T-helper 17 cell (primary cell): ENCODE measurements around the gene TCF7. TPM values are rescaled to one million over a fixed set of nuclear protein-coding genes. Genes with fewer than 3 reads are reported as not detected.

Experiments
- ATAC-seq: fragments of 150-1000 bp; cut with Tn5 transposase; 2 replicates; pipeline ENCODE4 v1.10.0; 2021; ENCODE audit warnings: mild to moderate bottlenecking, moderate library complexity
- DNase-seq, 3 donors: peaks; one replicate each; pipeline versions ENCODE4 v3.0.0 to v3.0.0-alpha.2; 2020 to 2021
- H3K9me3 ChIP-seq: one replicate; pipeline ENCODE4 v1.7.0; 2013; ENCODE audit warnings: low read length, mild to moderate bottlenecking; ENCODE audit not compliant: control insufficient read depth, poor library complexity, severe bottlenecking
- H3K27ac Mint-ChIP-seq: one replicate; pipeline ENCODE4 v1.8.0; 2022; ENCODE audit warnings: mild to moderate bottlenecking, moderate library complexity, mixed read lengths
- H3K27me3 Mint-ChIP-seq: one replicate; pipeline ENCODE4 v1.8.0; 2022; ENCODE audit warnings: mixed read lengths
- H3K36me3 Mint-ChIP-seq: one replicate; pipeline ENCODE4 v1.8.0; 2022; ENCODE audit warnings: low read depth, mixed read lengths
- H3K4me1 Mint-ChIP-seq: one replicate; pipeline ENCODE4 v1.8.0; 2022; ENCODE audit warnings: mild to moderate bottlenecking, mixed read lengths
- H3K4me3 Mint-ChIP-seq: one replicate; pipeline ENCODE4 v1.8.0; 2022; ENCODE audit warnings: mild to moderate bottlenecking, moderate library complexity, mixed read lengths
- total RNA-seq, 4 donors: library from RNA in 2 of 4; stranded (reverse) in 2 of 4; gene quantifications; one replicate each; pipeline ENCODE4 v1.2.3 and lab custom pipeline; 2022 to 2026

The TCF7 gene
- total RNA-seq, 2 donors from 2014 or later: 308 to 405 TPM

GRCh38 chr5:134123360-134123759, 8.9 kb downstream of the TCF7 start:
- Mint-ChIP-seq H3K27me3 (no peaks in the 10 kb centered on the region), H3K27ac (peak overlapping the region; percentile 100), H3K4me1 (peaks cover 77% of the 10 kb centered on the region), H3K4me3 (peak overlapping the region; percentile 98), H3K36me3 (peaks cover 19% of the 10 kb centered on the region)
- ATAC-seq (no peak), DNase-seq (no peak)
- no peaks in the 10 kb centered on the region for H3K9me3 ChIP-seq

- Mint-ChIP-seq H3K27me3 (no peaks in the 10 kb centered on the region), H3K36me3 (peaks cover 18% of the 10 kb centered on the region), H3K4me1 (peaks cover 80% of the 10 kb centered on the region), H3K4me3 (peak overlapping the region; percentile 90), H3K27ac (peak overlapping the region; percentile 100)
- DNase-seq (peak in 1 of 3 donors; percentile 57), ATAC-seq (peak; percentile 30)
- no peaks in the 10 kb centered on the region for H3K9me3 ChIP-seq
These were observed 10.0 kb downstream of the TCF7 start for GRCh38 chr5:134124289-134125038.

- peak overlapping the region; percentile 90 for H3K4me3 Mint-ChIP-seq
- H3K27me3 Mint-ChIP-seq: no peaks in the 10 kb centered on the region
- ATAC-seq (no peak), DNase-seq (no peak)
- H3K4me1 Mint-ChIP-seq: peaks cover 79% of the 10 kb centered on the region
- H3K36me3 Mint-ChIP-seq: peaks cover 12% of the 10 kb centered on the region
- no peaks in the 10 kb centered on the region for H3K9me3 ChIP-seq
- H3K27ac Mint-ChIP-seq: peak overlapping the region; percentile 100
These were observed 10.8 kb downstream of the TCF7 start for GRCh38 chr5:134125039-134126015.

GRCh38 chr5:134127376-134127861, 12.9 kb downstream of the TCF7 start:
- peak overlapping the region; percentile 100 for H3K27ac Mint-ChIP-seq
- ATAC-seq: peak; percentile 14
- H3K4me3 Mint-ChIP-seq: peak overlapping the region; percentile 90
- H3K4me1 Mint-ChIP-seq: peaks cover 77% of the 10 kb centered on the region
- no peaks in the 10 kb centered on the region for H3K27me3 Mint-ChIP-seq
- DNase-seq: peak in 1 of 3 donors; percentile 60
- H3K9me3 ChIP-seq: no peaks in the 10 kb centered on the region
- peaks cover 12% of the 10 kb centered on the region for H3K36me3 Mint-ChIP-seq

GRCh38 chr5:134127988-134128647, 13.6 kb downstream of the TCF7 start:
- Mint-ChIP-seq H3K27me3 (no peaks in the 10 kb centered on the region), H3K4me1 (peaks cover 78% of the 10 kb centered on the region), H3K36me3 (peaks cover 16% of the 10 kb centered on the region), H3K4me3 (peak overlapping the region; percentile 90), H3K27ac (peak overlapping the region; percentile 100)
- no peaks in the 10 kb centered on the region for H3K9me3 ChIP-seq
- no peak for DNase-seq
- no peak for ATAC-seq

GRCh38 chr5:134128648-134128995, 14.1 kb downstream of the TCF7 start:
- Mint-ChIP-seq H3K36me3 (peaks cover 11% of the 10 kb centered on the region), H3K4me1 (peaks cover 77% of the 10 kb centered on the region), H3K27me3 (no peaks in the 10 kb centered on the region), H3K4me3 (peak overlapping the region; percentile 90), H3K27ac (peak overlapping the region; percentile 100)
- ATAC-seq (no peak), DNase-seq (no peak)
- H3K9me3 ChIP-seq: no peaks in the 10 kb centered on the region

GRCh38 chr5:134129411-134130238, 15.1 kb downstream of the TCF7 start:
- peaks cover 11% of the 10 kb centered on the region for H3K36me3 Mint-ChIP-seq
- peak overlapping the region; percentile 90 for H3K4me3 Mint-ChIP-seq
- peaks cover 80% of the 10 kb centered on the region for H3K4me1 Mint-ChIP-seq
- peak; percentile 7 for ATAC-seq
- no peaks in the 10 kb centered on the region for H3K9me3 ChIP-seq
- H3K27me3 Mint-ChIP-seq: no peaks in the 10 kb centered on the region
- DNase-seq: no peak
- peak overlapping the region; percentile 100 for H3K27ac Mint-ChIP-seq

- no peaks in the 10 kb centered on the region for H3K9me3 ChIP-seq
- peak overlapping the region; percentile 100 for H3K27ac Mint-ChIP-seq
- H3K4me3 Mint-ChIP-seq: peak overlapping the region; percentile 90
- H3K27me3 Mint-ChIP-seq: no peaks in the 10 kb centered on the region
- peaks cover 84% of the 10 kb centered on the region for H3K4me1 Mint-ChIP-seq
- peaks cover 15% of the 10 kb centered on the region for H3K36me3 Mint-ChIP-seq
- DNase-seq: no peak
- ATAC-seq: no peak
These were observed 15.9 kb downstream of the TCF7 start for GRCh38 chr5:134130239-134130945.

GRCh38 chr5:134131165-134131564, 16.7 kb downstream of the TCF7 start:
- ATAC-seq (no peak), DNase-seq (no peak)
- peak overlapping the region; percentile 90 for H3K4me3 Mint-ChIP-seq

GRCh38 chr5:134131578-134132350, 17.3 kb downstream of the TCF7 start:
- Mint-ChIP-seq H3K27me3 (no peaks in the 10 kb centered on the region), H3K4me1 (peaks cover 85% of the 10 kb centered on the region), H3K4me3 (peak overlapping the region; percentile 90), H3K27ac (peak overlapping the region; percentile 100), H3K36me3 (peaks cover 21% of the 10 kb centered on the region)
- no peak for DNase-seq
- no peaks in the 10 kb centered on the region for H3K9me3 ChIP-seq
- no peak for ATAC-seq

More at GRCh38 chr5:134131165-134131564, 16.7 kb downstream of the TCF7 start:
- Mint-ChIP-seq H3K4me1 (peaks cover 85% of the 10 kb centered on the region), H3K27me3 (no peaks in the 10 kb centered on the region), H3K36me3 (peaks cover 21% of the 10 kb centered on the region), H3K27ac (peak overlapping the region; percentile 100)
- no peaks in the 10 kb centered on the region for H3K9me3 ChIP-seq
